Fibroblast of pulmonary artery (primary cell): ENCODE results near the gene HELT.
"Not testable (repeated sequence)": the region's sequence is repeated elsewhere in the genome, so short reads cannot be mapped to it uniquely, and the experiment has no call there.

Experiments
- DNase-seq: peaks from one replicate; pipeline ENCODE4 v3.0.0-alpha.2; 2010; ENCODE audit warnings: low read depth
- H3K4me3 ChIP-seq: replicated peaks from 2 replicates; pipeline ENCODE4 v1.5.1; 2011; ENCODE audit warnings: low read depth, mild to moderate bottlenecking, control low read depth, low read length, moderate library complexity
- TF ChIP-seq, protein P1 (sequence below): IDR thresholded peaks from 2 replicates; pipeline ENCODE4 v1.5.1; 2011; ENCODE audit warnings: mild to moderate bottlenecking, control low read depth, low read length, inconsistent platforms; ENCODE audit errors: missing control alignments

HELT gene

DNA sequence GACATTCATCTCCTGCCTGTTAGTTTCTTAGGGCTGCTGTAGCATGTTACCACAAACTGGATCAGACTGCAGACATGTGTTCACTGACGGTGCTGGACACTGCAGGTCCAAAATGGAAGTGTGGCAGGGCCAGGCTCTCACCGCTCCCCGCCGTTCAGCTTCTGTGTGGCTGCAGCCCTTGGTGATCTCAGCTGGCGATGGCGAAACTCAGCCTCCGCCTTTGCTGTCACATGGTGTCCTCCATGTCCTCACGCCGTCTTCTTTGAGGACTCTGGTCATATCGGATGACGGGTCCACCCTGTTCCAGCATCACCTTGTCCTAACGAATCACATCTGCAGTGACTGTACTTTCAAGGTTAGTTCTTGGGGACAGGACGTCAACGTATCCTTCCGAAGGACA, 25.9 kb upstream of the HELT start:
- H3K4me3 ChIP-seq = no peak overlapping the region
- DNase-seq = no peak
- TF ChIP-seq, protein P1, sequence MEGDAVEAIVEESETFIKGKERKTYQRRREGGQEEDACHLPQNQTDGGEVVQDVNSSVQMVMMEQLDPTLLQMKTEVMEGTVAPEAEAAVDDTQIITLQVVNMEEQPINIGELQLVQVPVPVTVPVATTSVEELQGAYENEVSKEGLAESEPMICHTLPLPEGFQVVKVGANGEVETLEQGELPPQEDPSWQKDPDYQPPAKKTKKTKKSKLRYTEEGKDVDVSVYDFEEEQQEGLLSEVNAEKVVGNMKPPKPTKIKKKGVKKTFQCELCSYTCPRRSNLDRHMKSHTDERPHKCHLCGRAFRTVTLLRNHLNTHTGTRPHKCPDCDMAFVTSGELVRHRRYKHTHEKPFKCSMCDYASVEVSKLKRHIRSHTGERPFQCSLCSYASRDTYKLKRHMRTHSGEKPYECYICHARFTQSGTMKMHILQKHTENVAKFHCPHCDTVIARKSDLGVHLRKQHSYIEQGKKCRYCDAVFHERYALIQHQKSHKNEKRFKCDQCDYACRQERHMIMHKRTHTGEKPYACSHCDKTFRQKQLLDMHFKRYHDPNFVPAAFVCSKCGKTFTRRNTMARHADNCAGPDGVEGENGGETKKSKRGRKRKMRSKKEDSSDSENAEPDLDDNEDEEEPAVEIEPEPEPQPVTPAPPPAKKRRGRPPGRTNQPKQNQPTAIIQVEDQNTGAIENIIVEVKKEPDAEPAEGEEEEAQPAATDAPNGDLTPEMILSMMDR = no peak

DNA sequence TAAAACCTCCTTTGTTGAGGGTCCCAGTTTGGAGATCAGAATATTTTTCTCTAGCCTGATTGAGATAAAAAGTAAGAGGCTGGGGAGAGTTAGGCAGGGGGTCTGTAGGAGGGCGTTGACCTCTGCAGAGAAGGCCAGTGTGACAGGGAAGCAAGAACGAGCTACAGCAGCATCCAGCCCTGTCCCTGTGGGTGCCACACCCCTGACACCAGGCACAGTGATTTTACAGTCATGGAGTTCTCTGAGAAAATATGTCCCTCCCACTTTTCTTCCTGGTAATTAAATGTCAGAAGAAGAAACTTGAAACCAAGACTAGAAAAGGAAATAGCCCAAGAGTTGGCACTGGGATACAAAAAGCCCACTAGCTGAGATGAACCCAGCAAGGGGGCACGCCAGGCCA, 25.0 kb upstream of the HELT start:
- TF ChIP-seq, protein P1 = no peak

DNA sequence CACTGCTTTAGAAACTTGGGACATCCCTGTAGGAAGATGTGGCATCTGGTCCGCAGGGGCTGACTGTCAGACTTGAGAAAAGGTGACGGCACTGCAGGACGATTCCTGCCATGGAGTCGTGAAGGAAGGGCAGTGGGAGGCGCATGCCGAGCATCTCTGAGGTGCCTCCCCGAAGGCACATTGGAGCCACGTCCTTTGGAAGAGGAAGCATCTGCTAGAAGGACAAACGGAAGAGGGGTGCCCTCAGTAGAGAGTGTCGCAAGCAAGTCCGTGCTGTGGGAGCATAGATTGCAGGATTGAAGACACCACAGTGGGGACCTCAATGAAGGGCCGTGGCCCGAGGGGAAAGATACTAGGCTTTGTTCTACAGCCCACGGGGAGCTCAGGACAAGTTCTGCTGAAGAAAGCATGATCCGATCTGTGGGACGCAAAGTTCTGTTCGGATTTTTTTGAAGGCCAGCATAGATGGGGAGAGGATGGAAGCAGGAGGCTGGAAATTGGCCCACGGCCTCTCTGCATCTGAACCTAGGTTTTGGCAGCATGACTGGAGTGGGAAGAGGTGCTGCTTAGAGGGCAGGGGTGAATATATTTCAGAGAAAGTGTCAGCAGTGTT, 24.2 kb upstream of the HELT start:
- no peak for DNase-seq
- no peak overlapping the region for H3K4me3 ChIP-seq
- TF ChIP-seq, protein P1 = no peak

More for the DNA sequence above, 25.0 kb upstream of the HELT start:
- DNase-seq = no peak
- H3K4me3 ChIP-seq = no peak overlapping the region

DNA sequence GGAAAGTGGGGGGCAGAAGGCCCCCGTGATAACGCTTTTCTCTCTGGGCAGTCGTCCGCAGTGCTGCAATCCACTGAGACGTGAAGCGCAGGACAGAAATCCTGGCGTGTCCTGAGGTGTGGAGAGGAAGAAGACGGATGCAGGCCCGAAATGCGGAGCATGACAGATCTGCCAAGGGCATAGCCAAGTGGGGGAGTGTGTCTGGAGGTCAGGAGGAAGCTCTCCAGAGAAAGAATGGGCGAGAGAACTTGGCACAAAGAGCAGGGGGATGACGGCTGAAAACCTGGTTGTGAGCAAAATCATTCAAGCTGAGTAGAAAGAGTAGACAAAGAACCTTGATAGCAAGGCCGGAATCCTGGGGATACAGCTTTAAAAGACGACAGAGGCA, 23.7 kb upstream of the HELT start:
- no peak overlapping the region for H3K4me3 ChIP-seq
- TF ChIP-seq, protein P1 = no peak
- no peak for DNase-seq

DNA sequence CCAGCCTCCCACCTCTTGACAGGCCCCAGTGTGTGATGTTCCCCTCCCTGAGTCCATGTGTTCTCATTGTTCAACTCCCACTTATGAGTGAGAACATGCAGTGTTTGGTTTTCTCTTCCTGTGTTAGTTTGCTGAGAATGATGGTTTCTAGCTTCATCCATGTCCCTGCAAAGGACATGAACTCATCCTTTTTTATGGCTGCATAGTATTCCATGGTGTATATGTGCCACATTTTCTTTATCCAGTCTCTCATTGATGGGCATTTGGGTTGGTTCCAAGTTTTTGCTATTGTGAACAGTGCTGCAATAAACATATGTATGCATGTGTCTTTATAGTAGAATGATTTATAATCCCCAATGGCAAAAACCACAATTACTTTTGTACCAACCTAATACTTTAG, 20.6 kb upstream of the HELT start:
- not testable (repeated sequence) for DNase-seq, H3K4me3 ChIP-seq

DNA sequence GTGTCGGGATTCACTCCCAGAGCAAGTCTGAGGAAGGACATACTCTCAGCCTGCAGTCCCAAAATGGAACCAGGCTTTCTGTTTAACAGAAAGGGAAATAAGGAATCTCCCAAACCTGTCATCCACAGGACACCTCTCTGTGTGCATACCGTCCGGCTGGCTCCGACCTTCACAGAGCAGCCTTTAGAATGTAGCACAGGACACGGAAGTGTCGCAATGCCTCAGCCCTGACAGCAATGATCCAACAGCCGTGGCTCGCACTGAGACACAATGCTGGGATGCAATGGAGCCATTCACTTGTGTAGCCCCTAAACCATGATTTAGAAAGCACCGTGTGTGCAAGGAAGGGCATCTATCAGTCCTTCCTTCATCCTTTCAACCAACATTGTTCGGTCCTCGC, 15.5 kb upstream of the HELT start:
- no peak for DNase-seq

DNA sequence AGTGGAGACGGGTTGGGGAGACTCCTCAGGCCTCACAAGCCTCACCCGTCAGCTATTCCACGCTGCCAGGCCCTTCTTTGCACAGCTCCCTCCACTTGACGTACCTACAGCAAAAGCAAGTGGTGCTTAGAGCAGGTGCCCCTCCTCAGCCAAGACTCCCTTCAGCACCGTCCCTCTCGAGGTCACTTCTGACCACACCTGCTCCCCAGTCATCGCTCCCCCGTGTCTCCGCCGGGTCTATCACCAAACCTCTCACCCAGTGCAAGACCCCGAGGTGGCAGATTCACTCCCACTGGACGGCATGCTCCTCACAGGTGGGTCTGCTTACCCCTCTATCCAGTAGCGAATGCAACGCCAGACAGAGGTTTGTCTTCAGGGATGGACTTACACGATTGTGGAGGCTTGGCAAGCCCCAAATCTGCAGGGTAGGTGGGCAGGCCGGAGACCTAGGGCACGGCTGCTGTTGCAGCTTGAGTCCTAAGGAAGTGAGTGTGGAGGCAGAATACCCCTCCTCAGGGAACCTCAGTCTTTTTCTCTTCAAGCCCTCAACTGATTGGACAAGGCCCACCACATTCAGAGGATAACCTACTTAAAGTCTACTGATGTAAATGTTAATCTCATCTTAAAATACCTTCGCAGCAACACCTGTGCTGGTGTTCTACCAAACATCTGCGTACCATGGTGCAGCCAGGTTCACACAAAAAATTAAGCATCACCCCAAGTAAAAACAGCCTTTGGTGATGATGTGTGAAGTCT, 14.5 kb upstream of the HELT start:
- no peak overlapping the region for H3K4me3 ChIP-seq
- TF ChIP-seq, protein P1 = no peak
- DNase-seq = no peak

More for the DNA sequence above, 15.5 kb upstream of the HELT start:
- no peak overlapping the region for H3K4me3 ChIP-seq
- TF ChIP-seq, protein P1 = no peak
